AG10803 (cell line): ENCODE results near the gene ORC3.
"Not testable (repeated sequence)": the region's sequence is repeated elsewhere in the genome, so short reads cannot be mapped to it uniquely, and the experiment has no call there.

ENCODE experiments used
- DNase-seq: peaks from one replicate; pipeline ENCODE4 v3.0.0; 2010; ENCODE audit warnings: low read depth
- H3K4me3 ChIP-seq: 2 replicates; pipeline ENCODE4 v1.5.1; 2011; ENCODE audit warnings: mild to moderate bottlenecking, low read length, control low read depth
- CTCF ChIP-seq: conservative IDR thresholded peaks from 2 replicates; pipeline ENCODE4 v1.5.1; 2011; ENCODE audit warnings: mild to moderate bottlenecking, low read length, control low read depth, inconsistent platforms

The ORC3 gene

GRCh38 chr6:87674290-87674689 lies 84.4 kb downstream of the ORC3 start:
- TF ChIP-seq CTCF: no peak
- DNase-seq: no peak
- no peak overlapping the region for H3K4me3 ChIP-seq

DNA sequence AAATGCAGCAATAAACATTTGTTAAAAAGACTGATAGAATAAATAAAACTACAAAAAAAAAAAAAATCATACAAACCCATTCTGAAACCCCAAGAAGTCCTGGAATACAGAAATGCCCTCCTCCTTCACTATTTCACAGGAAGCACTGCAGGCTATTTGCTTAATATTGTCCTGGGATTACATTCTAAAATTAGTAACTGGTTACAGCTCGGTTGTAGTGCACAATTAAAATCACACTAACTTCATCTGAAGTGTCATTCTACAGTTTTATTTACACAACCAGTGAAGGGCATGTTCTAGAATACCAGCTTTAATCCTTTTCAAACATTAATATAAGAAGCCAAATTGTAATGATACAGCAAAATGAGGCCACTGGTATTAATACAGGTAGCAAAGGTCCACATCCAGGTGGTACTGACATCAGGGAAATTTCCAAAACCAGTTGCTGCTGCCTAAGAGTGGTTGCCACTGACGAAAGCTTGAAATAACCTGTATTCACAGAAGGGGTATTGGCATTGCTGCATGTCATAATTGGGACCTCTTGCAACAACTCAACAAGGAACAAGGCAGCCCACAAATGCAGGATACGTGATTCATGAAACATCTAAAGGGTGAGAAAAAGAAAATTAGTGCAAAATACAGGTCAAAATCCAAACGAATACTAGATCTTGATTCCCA lies 85.2 kb downstream of the ORC3 start:
- no peak for DNase-seq
- no peak overlapping the region for H3K4me3 ChIP-seq
- TF ChIP-seq CTCF: no peak

DNA sequence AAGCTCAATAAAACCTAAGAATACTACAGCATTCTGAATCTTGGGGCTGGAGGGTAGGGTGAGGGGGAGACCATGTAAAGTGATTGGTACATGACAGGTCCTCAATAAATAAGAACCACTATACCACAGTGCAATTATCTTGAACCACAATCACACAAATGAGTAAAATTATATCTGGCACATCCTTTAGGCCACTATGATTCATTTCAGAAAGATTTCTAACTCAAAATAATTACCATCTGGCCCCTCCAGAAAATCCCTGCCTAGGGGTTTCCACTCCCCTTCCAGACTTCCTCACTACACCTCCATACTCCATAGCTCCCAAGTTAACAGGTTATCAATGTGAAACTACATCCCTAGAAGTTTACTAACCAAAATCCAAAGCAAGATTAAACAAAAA lies 92.4 kb downstream of the ORC3 start:
- DNase-seq: peak; percentile 30
- TF ChIP-seq CTCF: no peak
- H3K4me3 ChIP-seq: no peak overlapping the region

DNA sequence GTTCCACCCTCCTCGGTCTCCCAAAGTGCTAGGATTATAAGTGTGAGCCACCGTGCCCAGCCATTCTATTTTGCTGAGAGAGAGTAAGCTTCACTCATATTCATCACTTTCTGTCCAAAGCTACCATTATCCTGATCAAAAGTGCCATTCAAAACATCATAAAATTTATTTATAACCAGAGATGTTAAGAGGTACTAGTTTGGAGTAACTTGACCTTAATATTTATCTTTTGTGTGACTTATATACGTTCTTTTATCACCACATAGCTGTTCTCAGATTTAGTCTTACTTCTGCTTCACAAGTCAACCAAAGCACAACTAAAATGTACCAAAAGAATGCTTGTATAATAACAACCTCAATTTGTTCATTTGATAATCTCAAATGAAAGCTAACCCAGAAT lies 94.0 kb downstream of the ORC3 start:
- DNase-seq: no peak
- no peak overlapping the region for H3K4me3 ChIP-seq
- no peak for TF ChIP-seq CTCF

GRCh38 chr6:87684895-87685654 lies 95.1 kb downstream of the ORC3 start:
- peak; percentile 43 for DNase-seq
- TF ChIP-seq CTCF: no peak
- no peak overlapping the region for H3K4me3 ChIP-seq

DNA sequence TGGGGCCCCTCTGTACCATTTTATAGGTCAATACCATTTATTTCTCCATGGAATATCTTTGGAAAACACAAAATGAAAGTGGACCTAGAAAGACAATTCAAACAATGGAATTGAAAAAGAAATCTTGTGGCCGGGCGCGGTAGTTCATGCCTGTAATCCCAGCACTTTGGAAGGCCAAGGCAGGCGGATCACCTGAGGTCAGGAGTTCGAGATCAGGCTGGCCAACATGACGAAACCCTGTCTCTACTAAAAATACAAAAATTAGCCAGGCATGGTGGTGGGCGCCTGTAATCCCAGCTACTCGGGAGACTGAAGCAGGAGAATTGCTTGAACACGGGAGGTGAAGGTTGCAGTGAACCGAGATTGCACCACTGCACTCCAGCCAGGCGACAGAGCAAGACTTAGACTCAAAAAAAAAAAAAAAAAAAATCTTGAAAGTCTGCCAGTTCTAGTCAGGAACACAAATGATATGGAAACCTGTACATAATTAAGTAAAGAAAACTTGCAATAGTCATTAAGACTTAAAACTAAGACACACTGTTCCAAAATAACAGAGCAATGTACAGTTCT lies 96.8 kb downstream of the ORC3 start:
- not testable (repeated sequence) for DNase-seq, H3K4me3 ChIP-seq

GRCh38 chr6:87687296-87687695 lies 97.4 kb downstream of the ORC3 start:
- TF ChIP-seq CTCF: no peak
- no peak for DNase-seq
- H3K4me3 ChIP-seq: no peak overlapping the region

GRCh38 chr6:87687893-87688292 lies 98.0 kb downstream of the ORC3 start:
- DNase-seq, H3K4me3 ChIP-seq: not testable (repeated sequence)
